Neural crest cell (in vitro differentiated cells): ENCODE measurements around the gene HDAC9. TPM values are rescaled to one million over a fixed set of nuclear protein-coding genes. Genes with fewer than 3 reads are reported as not detected.

Experiments
- DNase-seq: peaks from one replicate; pipeline ENCODE4 v3.0.0; 2021; ENCODE audit warnings: low read depth, mixed read lengths, low spot score
- H3K27ac Mint-ChIP-seq: one replicate; pipeline ENCODE4 v1.8.0; 2021; ENCODE audit warnings: mild to moderate bottlenecking, mixed read lengths; ENCODE audit not compliant: unreplicated experiment
- H3K27me3 Mint-ChIP-seq: 2 replicates; pipeline ENCODE4 v1.8.0; 2021; ENCODE audit warnings: low read depth, mild to moderate bottlenecking, mixed read lengths
- H3K36me3 Mint-ChIP-seq: 2 replicates; pipeline ENCODE4 v1.8.0; 2021; ENCODE audit warnings: low read depth, mild to moderate bottlenecking, mixed read lengths
- H3K4me1 Mint-ChIP-seq: 2 replicates; pipeline ENCODE4 v1.8.0; 2021; ENCODE audit warnings: mixed read lengths
- H3K4me3 Mint-ChIP-seq: one replicate; pipeline ENCODE4 v1.8.0; 2021; ENCODE audit warnings: mild to moderate bottlenecking, mixed read lengths
- H3K9me3 Mint-ChIP-seq: 2 replicates; pipeline ENCODE4 v1.8.0; 2021; ENCODE audit warnings: mixed read lengths
- CTCF ChIP-seq: fragments of 200-600 bp; sonication (generic); conservative IDR thresholded peaks from 2 replicates; pipeline ENCODE4 v1.5.0; 2021; ENCODE audit warnings: antibody characterized with exemption, mild to moderate bottlenecking
- total RNA-seq: library from RNA; stranded (reverse); gene quantifications from 2 replicates; pipeline ENCODE4 v1.2.1, GENCODE V29; 2021

Gene HDAC9
- total RNA-seq, 1 donor from 2014 or later = 32.3 TPM

GRCh38 chr7:18846765-18847215, 351.2 kb downstream of the HDAC9 start:
- H3K4me3 Mint-ChIP-seq = no peak overlapping the region
- no peak overlapping the region for H3K27ac Mint-ChIP-seq
- no peaks in the 10 kb centered on the region for H3K27me3 Mint-ChIP-seq
- no peak for DNase-seq
- TF ChIP-seq CTCF = no peak
- H3K9me3 Mint-ChIP-seq = peaks cover 2% of the 10 kb centered on the region
- H3K4me1 Mint-ChIP-seq = peaks cover 3% of the 10 kb centered on the region
- H3K36me3 Mint-ChIP-seq = no peaks in the 10 kb centered on the region

GRCh38 chr7:18849130-18849529, 353.6 kb downstream of the HDAC9 start:
- Mint-ChIP-seq H3K4me3 (no peak overlapping the region), H3K36me3 (no peaks in the 10 kb centered on the region), H3K27me3 (no peaks in the 10 kb centered on the region), H3K27ac (no peak overlapping the region), H3K4me1 (peaks cover 3% of the 10 kb centered on the region), H3K9me3 (peaks cover 2% of the 10 kb centered on the region)
- TF ChIP-seq CTCF = no peak
- no peak for DNase-seq

GRCh38 chr7:18855796-18856195, 360.2 kb downstream of the HDAC9 start:
- Mint-ChIP-seq H3K27me3 (no peaks in the 10 kb centered on the region), H3K9me3 (no peaks in the 10 kb centered on the region), H3K4me1 (no peaks in the 10 kb centered on the region), H3K36me3 (no peaks in the 10 kb centered on the region), H3K27ac (no peak overlapping the region), H3K4me3 (no peak overlapping the region)
- DNase-seq = no peak
- TF ChIP-seq CTCF = no peak

GRCh38 chr7:18858232-18858631, 362.7 kb downstream of the HDAC9 start:
- no peaks in the 10 kb centered on the region for H3K4me1 Mint-ChIP-seq
- no peaks in the 10 kb centered on the region for H3K9me3 Mint-ChIP-seq
- no peaks in the 10 kb centered on the region for H3K27me3 Mint-ChIP-seq
- TF ChIP-seq CTCF = no peak
- H3K4me3 Mint-ChIP-seq = no peak overlapping the region
- H3K27ac Mint-ChIP-seq = no peak overlapping the region
- no peaks in the 10 kb centered on the region for H3K36me3 Mint-ChIP-seq
- DNase-seq = no peak

- no peak overlapping the region for H3K27ac Mint-ChIP-seq
- no peak overlapping the region for H3K4me3 Mint-ChIP-seq
- H3K36me3 Mint-ChIP-seq = no peaks in the 10 kb centered on the region
- no peaks in the 10 kb centered on the region for H3K9me3 Mint-ChIP-seq
- no peak for TF ChIP-seq CTCF
- no peaks in the 10 kb centered on the region for H3K27me3 Mint-ChIP-seq
- no peaks in the 10 kb centered on the region for H3K4me1 Mint-ChIP-seq
- no peak for DNase-seq
These were observed 363.8 kb downstream of the HDAC9 start for GRCh38 chr7:18859318-18859717.

GRCh38 chr7:18860221-18860620, 364.7 kb downstream of the HDAC9 start:
- no peak for DNase-seq
- Mint-ChIP-seq H3K27me3 (no peaks in the 10 kb centered on the region), H3K9me3 (no peaks in the 10 kb centered on the region), H3K4me3 (no peak overlapping the region), H3K4me1 (no peaks in the 10 kb centered on the region), H3K36me3 (no peaks in the 10 kb centered on the region), H3K27ac (no peak overlapping the region)
- TF ChIP-seq CTCF = no peak
